ENCODE measurements around the gene UBE2R2.
"Not testable (repeated sequence)": the region's sequence is repeated elsewhere in the genome, so short reads cannot be mapped to it uniquely, and the experiment has no call there.

GRCh38 chr9:33836261-33836660, 19.3 kb downstream of the UBE2R2 start:
- TF ChIP-seq CTCF (IDR thresholded peaks at IDR 0.05); ZFX (IDR thresholded peaks at IDR 0.05; ENCODE audit: borderline replicate concordance): not testable (repeated sequence)

Measured in 22Rv1 (cell line).